H9 (cell line): ENCODE results near the gene MYO5B. TPM values are rescaled to one million over a fixed set of nuclear protein-coding genes. Genes with fewer than 3 reads are reported as not detected.

Experiments used
- DNase-seq: peaks from one replicate; pipeline ENCODE4 v3.0.0-alpha.2; 2017
- H2AFZ ChIP-seq: one replicate; pipeline ENCODE4 v1.6.1; 2013; ENCODE audit warnings: mild to moderate bottlenecking, low read length, control low read depth, moderate library complexity
- H2AK5ac ChIP-seq: 2 replicates; pipeline ENCODE4 v1.6.1; 2013; ENCODE audit warnings: low read length, control low read depth, mixed read lengths; ENCODE audit not compliant: insufficient read length
- H2BK120ac ChIP-seq: one replicate; pipeline ENCODE4 v1.6.1; 2013; ENCODE audit warnings: low read depth, mild to moderate bottlenecking, low read length, control low read depth, inconsistent platforms; ENCODE audit not compliant: poor library complexity, severe bottlenecking
- H2BK12ac ChIP-seq: 2 replicates; pipeline ENCODE4 v1.6.1; 2013; ENCODE audit warnings: low read length, control low read depth, mixed read lengths, low read depth; ENCODE audit not compliant: insufficient read length
- H2BK15ac ChIP-seq: 2 replicates; pipeline ENCODE4 v1.6.1; 2013; ENCODE audit warnings: low read depth, low read length, control low read depth
- H2BK20ac ChIP-seq: one replicate; pipeline ENCODE4 v1.6.1; 2013; ENCODE audit warnings: low read depth, mild to moderate bottlenecking, low read length, control low read depth, inconsistent platforms; ENCODE audit not compliant: poor library complexity, severe bottlenecking
- H2BK5ac ChIP-seq: 2 replicates; pipeline ENCODE4 v1.6.1; 2013; ENCODE audit warnings: low read length, control low read depth, mixed read lengths; ENCODE audit not compliant: insufficient read length
- H3K14ac ChIP-seq: 2 replicates; pipeline ENCODE4 v1.6.1; 2013; ENCODE audit warnings: low read length, control low read depth; ENCODE audit not compliant: insufficient read depth
- H3K18ac ChIP-seq: 2 replicates; pipeline ENCODE4 v1.6.1; 2013; ENCODE audit warnings: low read depth, mild to moderate bottlenecking, mixed read lengths, low read length, control low read depth; ENCODE audit not compliant: insufficient read length
- H3K23ac ChIP-seq: 2 replicates; pipeline ENCODE4 v1.6.1; 2013; ENCODE audit warnings: low read length, control low read depth, mixed read lengths, low read depth; ENCODE audit not compliant: insufficient read length
- H3K23me2 ChIP-seq: 2 replicates; pipeline ENCODE4 v1.6.1; 2013; ENCODE audit warnings: low read depth, mild to moderate bottlenecking, mixed read lengths, low read length, control low read depth; ENCODE audit not compliant: insufficient read length, poor library complexity, severe bottlenecking
- H3K27ac ChIP-seq: 2 replicates; pipeline ENCODE4 v1.5.1; 2013; ENCODE audit warnings: low read length, control low read depth, mixed read lengths, low read depth; ENCODE audit not compliant: insufficient read length
- H3K27me3 ChIP-seq: 2 replicates; pipeline ENCODE4 v1.6.1; 2013; ENCODE audit warnings: low read length, control low read depth, inconsistent platforms; ENCODE audit not compliant: insufficient read depth
- H3K4ac ChIP-seq: 2 replicates; pipeline ENCODE4 v1.6.1; 2013; ENCODE audit warnings: low read depth, mild to moderate bottlenecking, control low read depth, inconsistent platforms, low read length, moderate library complexity
- H3K4me1 ChIP-seq: 2 replicates; pipeline ENCODE4 v1.6.1; 2013; ENCODE audit warnings: low read length, control low read depth, inconsistent platforms; ENCODE audit not compliant: insufficient read depth
- H3K4me2 ChIP-seq: 2 replicates; pipeline ENCODE4 v1.6.1; 2013; ENCODE audit warnings: low read length, control low read depth, mixed read lengths; ENCODE audit not compliant: insufficient read length, insufficient read depth
- H3K56ac ChIP-seq: 2 replicates; pipeline ENCODE4 v1.6.1; 2013; ENCODE audit warnings: low read depth, mild to moderate bottlenecking, mixed read lengths, low read length, control low read depth; ENCODE audit not compliant: insufficient read length
- H3K79me1 ChIP-seq: 2 replicates; pipeline ENCODE4 v1.6.1; 2013; ENCODE audit warnings: low read depth, mild to moderate bottlenecking, moderate library complexity, low read length, control low read depth, inconsistent platforms; ENCODE audit not compliant: insufficient read depth, poor library complexity, severe bottlenecking
- H3K79me2 ChIP-seq: 2 replicates; pipeline ENCODE4 v1.6.1; 2013; ENCODE audit warnings: low read length, control low read depth, inconsistent platforms; ENCODE audit not compliant: insufficient read depth
- H3K9ac ChIP-seq: 2 replicates; pipeline ENCODE4 v1.6.1; 2013; ENCODE audit warnings: low read length, control low read depth, mixed read lengths; ENCODE audit not compliant: insufficient read length; ENCODE audit errors: extremely low read depth
- H3K9me3 ChIP-seq: one replicate; pipeline ENCODE4 v1.6.1; 2013; ENCODE audit warnings: low read depth, low read length, inconsistent platforms; ENCODE audit not compliant: control insufficient read depth
- H3T11ph ChIP-seq: one replicate; pipeline ENCODE4 v1.6.1; 2013; ENCODE audit warnings: mild to moderate bottlenecking, low read length, control low read depth, inconsistent platforms
- H4K20me1 ChIP-seq: one replicate; pipeline ENCODE4 v1.6.1; 2013; ENCODE audit not compliant: control insufficient read depth, insufficient read length, insufficient read depth
- H4K5ac ChIP-seq: 2 replicates; pipeline ENCODE4 v1.6.1; 2013; ENCODE audit warnings: low read depth, mild to moderate bottlenecking, mixed read lengths, low read length, control low read depth; ENCODE audit not compliant: insufficient read length
- H4K8ac ChIP-seq: replicated peaks from 2 replicates; pipeline ENCODE4 v1.6.1; 2013; ENCODE audit warnings: low read length, control low read depth, mixed read lengths, low read depth; ENCODE audit not compliant: insufficient read length
- H4K91ac ChIP-seq: 2 replicates; pipeline ENCODE4 v1.6.1; 2013; ENCODE audit warnings: low read depth, mild to moderate bottlenecking, moderate library complexity, mixed read lengths, low read length, control low read depth; ENCODE audit not compliant: insufficient read length
- H3K27ac Mint-ChIP-seq, 3 experiments: 2 replicates in 2 of 3; 3 replicates in 1 of 3; pipeline ENCODE4 v1.8.0; 2020 to 2021; ENCODE audit warnings: mixed read lengths in 3 of 3, mild to moderate bottlenecking in 1 of 3, moderate library complexity in 1 of 3
- H3K27me3 Mint-ChIP-seq: 2 replicates; pipeline ENCODE4 v1.8.0; 2021; ENCODE audit warnings: low read depth, mild to moderate bottlenecking, moderate library complexity, mixed read lengths
- H3K36me3 Mint-ChIP-seq, 3 experiments: 2 replicates in 2 of 3; 3 replicates in 1 of 3; pipeline ENCODE4 v1.8.0; 2020 to 2021; ENCODE audit warnings: low read depth in 3 of 3, mixed read lengths in 3 of 3; ENCODE audit not compliant: insufficient read depth in 1 of 3
- H3K4me1 Mint-ChIP-seq, 2 experiments: 2 replicates each; pipeline ENCODE4 v1.8.0; 2020; ENCODE audit warnings: mixed read lengths in 2 of 2
- H3K4me3 Mint-ChIP-seq, 2 experiments: 2 replicates in 1 of 2; 3 replicates in 1 of 2; pipeline ENCODE4 v1.8.0; 2020 to 2021; ENCODE audit warnings: mild to moderate bottlenecking in 2 of 2, mixed read lengths in 2 of 2, moderate library complexity in 1 of 2
- H3K9me3 Mint-ChIP-seq, 2 experiments: 2 replicates in 1 of 2; 3 replicates in 1 of 2; pipeline ENCODE4 v1.8.0; 2020; ENCODE audit warnings: mild to moderate bottlenecking in 2 of 2, mixed read lengths in 2 of 2, moderate library complexity in 1 of 2
- CTCF ChIP-seq: fragments of 200-600 bp; sonication (generic); conservative IDR thresholded peaks from 3 replicates; pipeline ENCODE4 v1.8.0; 2021; ENCODE audit warnings: antibody characterized with exemption, mild to moderate bottlenecking
- WGBS: extraction: QIAGEN DNeasy Blood & Tissue Kit; methylation state at CpG from one replicate; pipeline ENCODE4 v1.1.7; 2013; ENCODE audit warnings: missing lambda C conversion rate, low lambda C conversion rate, mixed read lengths; ENCODE audit not compliant: insufficient read length; ENCODE audit errors: extremely low coverage; 5-methylcytosine and 5-hydroxymethylcytosine counted together
- total RNA-seq: library from RNA; stranded (reverse); gene quantifications from 2 replicates; pipeline ENCODE4 v1.2.1, GENCODE V29; 2021

MYO5B gene
- total RNA-seq, 1 experiment from 2014 or later = 9.3 TPM

- H2AK5ac ChIP-seq = no peak overlapping the region
- H3K79me1 ChIP-seq = no peaks in the 10 kb centered on the region
- H3K4me2 ChIP-seq = no peak overlapping the region
- Mint-ChIP-seq H3K4me1 (peaks cover 7 to 14% of the 10 kb centered on the region in 2 experiments), H3K36me3 (no peaks in the 10 kb centered on the region), H3K9me3 (no peaks in the 10 kb centered on the region), H3K4me3 (no peak overlapping the region), H3K27ac (no peak overlapping the region; a peak in 1 of 7 replicates), H3K27me3 (no peaks in the 10 kb centered on the region; the same call in none of the 2 replicates)
- H3K14ac ChIP-seq = no peak overlapping the region
- peak; percentile 78 for TF ChIP-seq CTCF
- H3K18ac ChIP-seq = no peak overlapping the region
- H3K4ac ChIP-seq = no peak overlapping the region
- H4K5ac ChIP-seq = no peak overlapping the region
- no peak overlapping the region for H2BK20ac ChIP-seq
- peak; percentile 67 for DNase-seq
- no peak overlapping the region for H2BK15ac ChIP-seq
- no peak overlapping the region for H2BK120ac ChIP-seq
- H4K8ac ChIP-seq = no peak overlapping the region
- no peak overlapping the region for H3K23ac ChIP-seq
- H3K9ac ChIP-seq = no peak overlapping the region
- no peaks in the 10 kb centered on the region for H3K9me3 ChIP-seq
- no CpG with 5 or more reads among the region's 3 CpGs for WGBS
- H3K23me2 ChIP-seq = no peaks in the 10 kb centered on the region
- H3T11ph ChIP-seq = no peak overlapping the region
- H2BK5ac ChIP-seq = no peak overlapping the region
- no peaks in the 10 kb centered on the region; the same call in 1 of the 2 replicates for H3K4me1 ChIP-seq
- no peaks in the 10 kb centered on the region for H3K27me3 ChIP-seq
- no peak overlapping the region for H3K27ac ChIP-seq
- no peaks in the 10 kb centered on the region for H3K79me2 ChIP-seq
- H2AFZ ChIP-seq = no peak overlapping the region
- no peak overlapping the region for H4K91ac ChIP-seq
- no peak overlapping the region for H3K56ac ChIP-seq
- H2BK12ac ChIP-seq = no peak overlapping the region
- H4K20me1 ChIP-seq = no peaks in the 10 kb centered on the region
Measured at GRCh38 chr18:50009773-50010335, 185.1 kb downstream of the MYO5B start.
